ENCODE measurements around the gene SNRK. TPM values are rescaled to one million over a fixed set of nuclear protein-coding genes. Genes with fewer than 3 reads are reported as not detected.

Gene SNRK
- total and polyA plus RNA-seq, 2 experiments from 2014 or later = 5.5 to 18.8 TPM

DNA sequence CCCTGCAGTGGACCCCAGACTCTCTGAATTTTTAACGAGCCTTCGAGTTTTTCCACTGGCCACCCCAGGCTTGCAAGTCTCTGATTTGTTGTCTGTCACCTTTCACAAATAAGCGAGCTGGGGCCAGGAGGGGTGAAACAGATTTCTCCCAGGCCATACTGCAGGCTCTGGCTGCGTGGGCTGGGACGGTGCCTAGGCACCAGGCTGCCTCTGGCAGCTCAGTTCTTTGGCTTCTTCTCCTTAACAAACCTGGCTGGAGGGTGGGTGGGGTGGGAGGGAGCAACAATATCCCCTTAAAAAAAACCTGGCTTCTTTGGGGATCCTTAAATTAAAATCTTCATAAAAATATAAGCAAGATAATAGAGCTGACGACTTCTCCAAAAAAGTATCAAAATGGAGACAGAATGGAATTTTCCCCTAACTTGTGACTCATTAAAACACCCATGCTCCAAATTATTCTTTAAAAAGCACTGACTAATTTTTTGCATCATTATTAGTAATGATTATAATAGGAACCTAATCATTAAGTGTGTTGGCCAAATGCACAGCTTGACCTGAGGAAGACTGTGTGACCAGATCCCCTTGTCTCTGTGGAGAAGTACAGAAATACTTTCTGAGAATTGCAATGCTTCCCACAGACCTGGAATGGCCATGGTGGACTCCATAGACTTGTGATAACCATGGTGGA is 84.1 kb downstream of the SNRK start:
- H3K9me3 Mint-ChIP-seq = no peaks in the 10 kb centered on the region
- peaks cover 28% of the 10 kb centered on the region for H3K4me1 Mint-ChIP-seq
- no peaks in the 10 kb centered on the region; the same call in 1 of the 2 replicates for H3K9me2 ChIP-seq (ENCODE audit: insufficient read depth)
- H4K20me1 ChIP-seq (replicated peaks; ENCODE audit: insufficient read depth) = no peaks in the 10 kb centered on the region
- H2AFZ ChIP-seq = no peak overlapping the region
- no peak overlapping the region for H3K27ac Mint-ChIP-seq
- no peaks in the 10 kb centered on the region for H3K27me3 ChIP-seq (ENCODE audit: insufficient read depth)
- DNase-seq (ENCODE audit: low spot score) = no peak
- H3K27me3 Mint-ChIP-seq (ENCODE audit: insufficient read depth, low read depth, poor library complexity) = peaks cover 17% of the 10 kb centered on the region
- no peak for ATAC-seq
- H3K36me3 Mint-ChIP-seq (ENCODE audit: low read depth) = peaks cover 5% of the 10 kb centered on the region; the same call in 1 of the 3 replicates
- TF ChIP-seq STAT1 (IDR thresholded peaks at IDR 0.05; ENCODE audit: unreplicated experiment) (no peak), EZH2 (IDR thresholded peaks at IDR 0.05; ENCODE audit: low read depth, unreplicated experiment) (no peak)
- H3K27ac ChIP-seq (ENCODE audit: low read depth) = no peak overlapping the region
- H3K4me1 ChIP-seq (ENCODE audit: insufficient read depth) = peaks cover 17% of the 10 kb centered on the region
- H3K4me3 ChIP-seq = no peak overlapping the region
- no peaks in the 10 kb centered on the region for H3K36me3 ChIP-seq (ENCODE audit: insufficient read depth)
- H3K4me2 ChIP-seq = no peak overlapping the region
- no peak overlapping the region for H3K4me3 Mint-ChIP-seq
- no peaks in the 10 kb centered on the region for H3K79me2 ChIP-seq (replicated peaks; ENCODE audit: insufficient read depth)
- H3F3A ChIP-seq (replicated peaks; ENCODE audit: low read depth) = no peaks in the 10 kb centered on the region; the same call in 1 of the 2 replicates

GRCh38 chr3:43371494-43371893 is 85.2 kb downstream of the SNRK start:
- ATAC-seq (no peak), DNase-seq (ENCODE audit: low spot score) (no peak)
- Mint-ChIP-seq H3K36me3 (ENCODE audit: low read depth) (no peaks in the 10 kb centered on the region), H3K27ac (no peak overlapping the region), H3K9me3 (no peaks in the 10 kb centered on the region), H3K4me1 (peaks cover 28% of the 10 kb centered on the region), H3K4me3 (no peak overlapping the region), H3K27me3 (ENCODE audit: insufficient read depth, low read depth, poor library complexity) (peaks cover 13% of the 10 kb centered on the region)
- H3K27ac ChIP-seq (ENCODE audit: low read depth) = no peak overlapping the region
- H3K9me2 ChIP-seq (ENCODE audit: insufficient read depth) = no peaks in the 10 kb centered on the region; the same call in 1 of the 2 replicates
- H3K36me3 ChIP-seq (ENCODE audit: insufficient read depth) = no peaks in the 10 kb centered on the region
- H3K4me3 ChIP-seq = no peak overlapping the region
- H3K4me1 ChIP-seq (ENCODE audit: insufficient read depth) = peaks cover 17% of the 10 kb centered on the region
- H3K79me2 ChIP-seq (replicated peaks; ENCODE audit: insufficient read depth) = no peaks in the 10 kb centered on the region
- no peak overlapping the region for H3K4me2 ChIP-seq
- no peak overlapping the region for H2AFZ ChIP-seq
- no peaks in the 10 kb centered on the region; the same call in 1 of the 2 replicates for H3F3A ChIP-seq (replicated peaks; ENCODE audit: low read depth)
- H4K20me1 ChIP-seq (replicated peaks; ENCODE audit: insufficient read depth) = no peaks in the 10 kb centered on the region
- TF ChIP-seq, protein P1, sequence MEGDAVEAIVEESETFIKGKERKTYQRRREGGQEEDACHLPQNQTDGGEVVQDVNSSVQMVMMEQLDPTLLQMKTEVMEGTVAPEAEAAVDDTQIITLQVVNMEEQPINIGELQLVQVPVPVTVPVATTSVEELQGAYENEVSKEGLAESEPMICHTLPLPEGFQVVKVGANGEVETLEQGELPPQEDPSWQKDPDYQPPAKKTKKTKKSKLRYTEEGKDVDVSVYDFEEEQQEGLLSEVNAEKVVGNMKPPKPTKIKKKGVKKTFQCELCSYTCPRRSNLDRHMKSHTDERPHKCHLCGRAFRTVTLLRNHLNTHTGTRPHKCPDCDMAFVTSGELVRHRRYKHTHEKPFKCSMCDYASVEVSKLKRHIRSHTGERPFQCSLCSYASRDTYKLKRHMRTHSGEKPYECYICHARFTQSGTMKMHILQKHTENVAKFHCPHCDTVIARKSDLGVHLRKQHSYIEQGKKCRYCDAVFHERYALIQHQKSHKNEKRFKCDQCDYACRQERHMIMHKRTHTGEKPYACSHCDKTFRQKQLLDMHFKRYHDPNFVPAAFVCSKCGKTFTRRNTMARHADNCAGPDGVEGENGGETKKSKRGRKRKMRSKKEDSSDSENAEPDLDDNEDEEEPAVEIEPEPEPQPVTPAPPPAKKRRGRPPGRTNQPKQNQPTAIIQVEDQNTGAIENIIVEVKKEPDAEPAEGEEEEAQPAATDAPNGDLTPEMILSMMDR (conservative IDR thresholded peaks at IDR 0.05; ENCODE audit: low read depth in 2 of 2) = no peak
- no peak for TF ChIP-seq REST (IDR thresholded peaks at IDR 0.05; ENCODE audit: unreplicated experiment)
- no peaks in the 10 kb centered on the region for H3K27me3 ChIP-seq (ENCODE audit: insufficient read depth)

All from GM23338 (cell line).